ENCODE measurements around the gene UBASH3B.

The UBASH3B gene

GRCh38 chr11:122732342-122733315 lies 77.1 kb downstream of the UBASH3B start:
- DNase-seq (ENCODE audit: low read depth), result no peak

- DNase-seq (ENCODE audit: low read depth), result no peak
Measured at GRCh38 chr11:122733318-122733717, 77.8 kb downstream of the UBASH3B start.

GRCh38 chr11:122734848-122735496 lies 79.5 kb downstream of the UBASH3B start:
- no peak for DNase-seq (ENCODE audit: low read depth)

GRCh38 chr11:122737951-122738693 lies 82.6 kb downstream of the UBASH3B start:
- no peak for DNase-seq (ENCODE audit: low read depth)

- no peak for DNase-seq (ENCODE audit: low read depth)
Measured at GRCh38 chr11:122741613-122742300, 86.2 kb downstream of the UBASH3B start.

GRCh38 chr11:122742301-122743018 lies 86.9 kb downstream of the UBASH3B start:
- no peak for DNase-seq (ENCODE audit: low read depth)

GRCh38 chr11:122743097-122743741 lies 87.7 kb downstream of the UBASH3B start:
- DNase-seq (ENCODE audit: low read depth), result no peak

GRCh38 chr11:122743949-122744348 lies 88.4 kb downstream of the UBASH3B start:
- DNase-seq (ENCODE audit: low read depth), result peak; percentile 72

- no peak for DNase-seq (ENCODE audit: low read depth)
Measured at GRCh38 chr11:122744357-122744756, 88.8 kb downstream of the UBASH3B start.

GRCh38 chr11:122745111-122745510 lies 89.6 kb downstream of the UBASH3B start:
- DNase-seq (ENCODE audit: low read depth), result no peak

- peak; percentile 56 for DNase-seq (ENCODE audit: low read depth)
Measured at GRCh38 chr11:122746050-122746478, 90.5 kb downstream of the UBASH3B start.

GRCh38 chr11:122746611-122747244 lies 91.2 kb downstream of the UBASH3B start:
- DNase-seq (ENCODE audit: low read depth), result no peak

GRCh38 chr11:122747351-122747781 lies 91.8 kb downstream of the UBASH3B start:
- DNase-seq (ENCODE audit: low read depth), result no peak

GRCh38 chr11:122749005-122749687 lies 93.6 kb downstream of the UBASH3B start:
- DNase-seq (ENCODE audit: low read depth), result peak; percentile 41

GRCh38 chr11:122750049-122750448 lies 94.5 kb downstream of the UBASH3B start:
- DNase-seq (ENCODE audit: low read depth), result no peak

GRCh38 chr11:122751292-122752070 lies 96.0 kb downstream of the UBASH3B start:
- no peak for DNase-seq (ENCODE audit: low read depth)

- no peak for DNase-seq (ENCODE audit: low read depth)
Measured at GRCh38 chr11:122754028-122754427, 98.5 kb downstream of the UBASH3B start.

- DNase-seq (ENCODE audit: low read depth), result peak; percentile 18
Measured at GRCh38 chr11:122754553-122755322, 99.2 kb downstream of the UBASH3B start.
